ENCODE results near the gene GGA2.
A peak's percentile ranks its signal among the peaks of the same experiment; 100 is the strongest.

Gene GGA2

GRCh38 chr16:23516366-23517137 is 6.3 kb upstream of the GGA2 start:
- POLR2A ChIA-PET: no interaction called here
- no peaks in the 10 kb centered on the region for H3K9me3 ChIP-seq (ENCODE audit: control insufficient read depth, insufficient read depth, low read depth, low read length)
- no peak overlapping the region for H3K4me3 ChIP-seq (ENCODE audit: low read depth, low read length)
- TF ChIP-seq ZNF639 (tag by site-specific recombination; IDR thresholded peaks at IDR 0.05) (no peak), ZNF335 (tag by site-specific recombination; conservative IDR thresholded peaks at IDR 0.05) (0 out of 2 replicates have a peak, but pooled peaks have one; percentile 19), ZNF341 (tag by site-specific recombination; IDR thresholded peaks at IDR 0.05; ENCODE audit: low read depth) (peak; percentile 70; the same call in 1 of the 2 replicates)
- H3K36me3 ChIP-seq (ENCODE audit: control insufficient read depth in 2 of 2, insufficient read depth in 1 of 2, low read length in 2 of 2): peaks cover 4 to 12% of the 10 kb centered on the region in 2 experiments; a peak in 2 of 3 replicates
- CTCF ChIA-PET: interaction anchor here (0.6 to 1.1 kb wide), 2 partner anchors 80 to 298 kb away, joined by 3 read pairs; no protein-coding TSS in a partner anchor
- H3K27ac ChIP-seq (ENCODE audit: extremely low read depth, low read depth, low read length): no peak overlapping the region
- H3K4me1 ChIP-seq (ENCODE audit: control insufficient read depth, insufficient read depth, low read length): no peaks in the 10 kb centered on the region

GRCh38 chr16:23515881-23516280 is 5.6 kb upstream of the GGA2 start:
- CTCF ChIA-PET: no interaction called here
- no peaks in the 10 kb centered on the region for H3K4me1 ChIP-seq (ENCODE audit: control insufficient read depth, insufficient read depth, low read length)

DNA sequence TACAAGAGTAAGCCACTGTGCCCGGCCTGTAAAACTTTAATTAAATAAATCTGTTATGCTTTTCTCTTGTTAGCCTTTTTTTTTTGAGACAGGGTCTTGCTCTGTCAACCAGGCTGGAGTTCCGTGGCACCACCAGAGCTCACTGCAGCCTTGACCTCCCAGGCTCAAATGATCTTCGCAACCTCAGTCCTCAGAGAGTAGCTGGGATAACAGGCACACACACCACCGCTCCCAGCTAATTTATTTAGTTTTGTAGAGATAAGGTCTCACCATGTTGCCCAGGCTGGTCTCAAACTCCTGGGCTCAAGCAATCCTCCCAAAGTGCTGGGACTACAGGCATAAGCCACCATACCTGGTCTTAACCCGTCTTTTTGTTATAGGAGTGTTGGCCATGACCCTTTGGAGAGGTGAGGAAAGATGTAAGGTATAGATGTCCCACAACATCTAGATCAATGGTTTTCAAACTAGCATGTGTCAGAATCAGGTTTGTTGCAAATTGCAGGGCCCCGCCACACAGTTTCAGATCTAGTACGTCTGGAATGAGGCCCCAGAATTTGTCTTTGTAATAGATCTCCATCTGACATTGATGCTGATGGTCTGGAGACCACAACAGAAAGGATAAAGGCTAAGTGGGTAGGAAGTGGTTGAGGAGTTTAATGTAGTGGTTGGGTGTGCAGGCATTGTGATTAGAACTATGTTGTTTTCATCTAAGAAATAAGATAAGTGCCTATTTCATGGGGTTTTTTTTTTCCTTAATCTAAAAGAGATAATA is 4.3 kb upstream of the GGA2 start:
- CTCF ChIA-PET: no interaction called here
- no peaks in the 10 kb centered on the region for H3K9me3 ChIP-seq (ENCODE audit: control insufficient read depth, insufficient read depth, low read depth, low read length)
- no peak overlapping the region for H3K4me3 ChIP-seq (ENCODE audit: low read depth, low read length)
- no peaks in the 10 kb centered on the region for H3K4me1 ChIP-seq (ENCODE audit: control insufficient read depth, insufficient read depth, low read length)
- no peak for TF ChIP-seq ZNF558 (tag by site-specific recombination; IDR thresholded peaks at IDR 0.05)
- no peak for TF ChIP-seq ZNF76 (tag by site-specific recombination; IDR thresholded peaks at IDR 0.05; ENCODE audit: borderline replicate concordance, low read depth)
- TF ChIP-seq ZNF571 (tag by site-specific recombination; IDR thresholded peaks at IDR 0.05): no peak
- no peak for TF ChIP-seq SP3 (tag by site-specific recombination; IDR thresholded peaks at IDR 0.05)
- no peak for TF ChIP-seq ZNF621 (tag by site-specific recombination; IDR thresholded peaks at IDR 0.05)
- no peak for TF ChIP-seq ZNF214 (tag by site-specific recombination; IDR thresholded peaks at IDR 0.05; ENCODE audit: borderline replicate concordance)
- TF ChIP-seq ZNF37A (tag by site-specific recombination; IDR thresholded peaks at IDR 0.05): no peak
- TF ChIP-seq ZNF555 (tag by site-specific recombination; conservative IDR thresholded peaks at IDR 0.05): no peak
- TF ChIP-seq ZBTB6 (tag by site-specific recombination; IDR thresholded peaks at IDR 0.05): no peak
- TF ChIP-seq IKZF3 (tag by site-specific recombination; IDR thresholded peaks at IDR 0.05): no peak
- no peak overlapping the region for H3K27ac ChIP-seq (ENCODE audit: extremely low read depth, low read depth, low read length)
- peaks cover 4 to 6% of the 10 kb centered on the region in 2 experiments; a peak in 2 of 3 replicates for H3K36me3 ChIP-seq (ENCODE audit: control insufficient read depth in 2 of 2, insufficient read depth in 1 of 2, low read length in 2 of 2)
- POLR2A ChIA-PET: interaction anchor here (1.1 kb wide), 1 partner anchor 12 kb away, joined by 3 read pairs; no protein-coding TSS in a partner anchor

More at GRCh38 chr16:23515881-23516280, 5.6 kb upstream of the GGA2 start:
- Histone ChIP-seq H3K4me3 (ENCODE audit: low read depth, low read length) (no peak overlapping the region), H3K9me3 (ENCODE audit: control insufficient read depth, insufficient read depth, low read depth, low read length) (no peaks in the 10 kb centered on the region), H3K36me3 (ENCODE audit: control insufficient read depth in 2 of 2, insufficient read depth in 1 of 2, low read length in 2 of 2) (peaks cover 4 to 10% of the 10 kb centered on the region in 2 experiments; a peak in 2 of 3 replicates), H3K27ac (ENCODE audit: extremely low read depth, low read depth, low read length) (no peak overlapping the region)
- TF ChIP-seq ZNF121 (tag by site-specific recombination; IDR thresholded peaks at IDR 0.05): peak; percentile 93
- TF ChIP-seq ZNF223 (tag by site-specific recombination; IDR thresholded peaks at IDR 0.05): no peak
- POLR2A ChIA-PET: no interaction called here

Data from HEK293 (cell line).